Esophagus squamous epithelium (tissue), 5 donors: Measurements from ENCODE around the gene APLP2. TPM values are rescaled to one million over a fixed set of nuclear protein-coding genes. Genes with fewer than 3 reads are reported as not detected.

Source experiments
- DNase-seq: peaks from one replicate; lab custom pipeline; 2025; lab: John Stamatoyannopoulos, UW
- H3K27ac ChIP-seq, 4 donors: fragments of 200-600 bp; sonication (generic); one replicate each; pipeline ENCODE4 v1.5.1; 2016 to 2019; ENCODE audit warnings: mild to moderate bottlenecking in 1 of 4
- H3K27me3 ChIP-seq, 4 donors: fragments of 200-600 bp; sonication (generic); 1 replicate in 3 of 4; 2 replicates in 1 of 4; pipeline versions ENCODE4 v1.5.1 to v1.6.0; 2017 to 2021; ENCODE audit warnings: antibody characterized with exemption in 1 of 4
- H3K36me3 ChIP-seq, 3 donors: fragments of 200-600 bp; sonication (generic); one replicate each; pipeline ENCODE4 v1.5.1; 2016 to 2019
- H3K4me1 ChIP-seq, 3 donors: fragments of 200-600 bp; sonication (generic); one replicate each; pipeline ENCODE4 v1.5.1; 2017 to 2019
- H3K4me3 ChIP-seq, 4 donors: fragments of 200-600 bp; sonication (generic); 1 replicate in 3 of 4; 2 replicates in 1 of 4; pipeline ENCODE4 v1.5.1; 2016 to 2019; ENCODE audit warnings: mild to moderate bottlenecking in 2 of 4, moderate library complexity in 1 of 4
- H3K9me3 ChIP-seq, 3 donors: fragments of 200-600 bp; sonication (generic); one replicate each; pipeline ENCODE4 v1.5.1; 2016 to 2019
- POLR2A ChIP-seq, 4 donors: fragments of 450-650 bp; IDR thresholded peaks; one replicate each; pipeline ENCODE4 v1.6.1; 2017; ENCODE audit warnings: antibody characterized with exemption in 4 of 4, mild to moderate bottlenecking in 4 of 4, moderate library complexity in 3 of 4
- WGBS, 2 donors: methylation state at CpG; one replicate each; pipeline ENCODE4 v1.1.5; 2018; 5-methylcytosine and 5-hydroxymethylcytosine counted together
- intact Hi-C: fragments of 100-400 bp; cut with DNase I; formaldehyde crosslinking; loops from one replicate; pipeline ENCODE4 v1.15.0; 2022
- total RNA-seq, 4 donors: library from RNA; depleted of rRNA; stranded (reverse); fragments of >200 nt; gene quantifications; one replicate each; pipeline ENCODE4 v1.1.0, GENCODE V29; 2016
- TF ChIP-seq, protein P1 (sequence below), 6 experiments: fragments of 450-650 bp in 4 of 6; fragments of 200-600 bp in 2 of 6; sonication (generic) in 2 of 6; IDR thresholded peaks; one replicate each; pipeline ENCODE4 v1.5.1; 2016 to 2019; ENCODE audit warnings: antibody characterized with exemption in 6 of 6, mild to moderate bottlenecking in 4 of 6, moderate library complexity in 4 of 6
- donor health status: DM: yes; HTN: yes; CAD: no.

Gene APLP2
- total RNA-seq, 4 donors from 2014 or later: 134 to 221 (median 177) TPM

DNA sequence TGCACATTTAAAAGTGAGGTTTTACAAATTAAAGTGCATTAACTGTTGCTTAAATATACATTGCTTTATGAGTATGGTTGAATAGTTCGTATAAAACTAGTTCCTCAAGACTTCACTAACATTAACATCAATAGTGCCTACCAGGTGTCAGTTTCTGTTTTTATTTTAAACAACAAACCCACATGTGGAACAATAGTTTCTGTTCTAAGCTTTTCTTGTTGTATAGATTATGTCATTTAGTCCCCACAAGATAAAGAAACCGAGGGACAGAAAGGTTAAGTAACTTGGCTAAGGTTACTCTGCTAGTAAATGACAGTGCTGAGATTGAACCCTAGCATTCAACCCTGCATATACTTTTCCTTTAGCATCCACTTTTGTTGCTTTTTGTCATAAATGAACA, 48.5 kb downstream of the APLP2 start:
- no peaks in the 10 kb centered on the region for H3K27me3 ChIP-seq
- intact Hi-C loops: no loop called here
- no peak overlapping the region for H3K27ac ChIP-seq
- 72 to 73% methylated on average over 2 of the region's 2 CpGs for WGBS, 2 donors
- TF ChIP-seq POLR2A (IDR thresholded peaks at IDR 0.05): no peak
- TF ChIP-seq, protein P1, sequence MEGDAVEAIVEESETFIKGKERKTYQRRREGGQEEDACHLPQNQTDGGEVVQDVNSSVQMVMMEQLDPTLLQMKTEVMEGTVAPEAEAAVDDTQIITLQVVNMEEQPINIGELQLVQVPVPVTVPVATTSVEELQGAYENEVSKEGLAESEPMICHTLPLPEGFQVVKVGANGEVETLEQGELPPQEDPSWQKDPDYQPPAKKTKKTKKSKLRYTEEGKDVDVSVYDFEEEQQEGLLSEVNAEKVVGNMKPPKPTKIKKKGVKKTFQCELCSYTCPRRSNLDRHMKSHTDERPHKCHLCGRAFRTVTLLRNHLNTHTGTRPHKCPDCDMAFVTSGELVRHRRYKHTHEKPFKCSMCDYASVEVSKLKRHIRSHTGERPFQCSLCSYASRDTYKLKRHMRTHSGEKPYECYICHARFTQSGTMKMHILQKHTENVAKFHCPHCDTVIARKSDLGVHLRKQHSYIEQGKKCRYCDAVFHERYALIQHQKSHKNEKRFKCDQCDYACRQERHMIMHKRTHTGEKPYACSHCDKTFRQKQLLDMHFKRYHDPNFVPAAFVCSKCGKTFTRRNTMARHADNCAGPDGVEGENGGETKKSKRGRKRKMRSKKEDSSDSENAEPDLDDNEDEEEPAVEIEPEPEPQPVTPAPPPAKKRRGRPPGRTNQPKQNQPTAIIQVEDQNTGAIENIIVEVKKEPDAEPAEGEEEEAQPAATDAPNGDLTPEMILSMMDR (IDR thresholded peaks at IDR 0.05): no peak
- no peaks in the 10 kb centered on the region for H3K9me3 ChIP-seq
- DNase-seq: no peak
- H3K4me3 ChIP-seq: no peak overlapping the region
- peaks cover 0 to 43% (median 0%) of the 10 kb centered on the region in 3 donors for H3K4me1 ChIP-seq
- peaks cover 0 to 65% (median 4%) of the 10 kb centered on the region in 3 donors for H3K36me3 ChIP-seq

- Histone ChIP-seq H3K36me3 (peaks cover 6 to 65% (median 10%) of the 10 kb centered on the region in 3 donors), H3K27me3 (no peaks in the 10 kb centered on the region), H3K4me1 (peaks cover 2 to 49% (median 4%) of the 10 kb centered on the region in 3 donors), H3K27ac (no peak overlapping the region), H3K9me3 (no peaks in the 10 kb centered on the region), H3K4me3 (no peak overlapping the region)
- TF ChIP-seq, protein P1 (IDR thresholded peaks at IDR 0.05): no peak
- TF ChIP-seq POLR2A (IDR thresholded peaks at IDR 0.05): no peak
- intact Hi-C loops: no loop called here
- WGBS, 2 donors: 82 to 83% methylated on average over 9 of the region's 9 CpGs
- no peak for DNase-seq
Measured at GRCh38 chr11:130118636-130119387, 49.1 kb downstream of the APLP2 start.

DNA sequence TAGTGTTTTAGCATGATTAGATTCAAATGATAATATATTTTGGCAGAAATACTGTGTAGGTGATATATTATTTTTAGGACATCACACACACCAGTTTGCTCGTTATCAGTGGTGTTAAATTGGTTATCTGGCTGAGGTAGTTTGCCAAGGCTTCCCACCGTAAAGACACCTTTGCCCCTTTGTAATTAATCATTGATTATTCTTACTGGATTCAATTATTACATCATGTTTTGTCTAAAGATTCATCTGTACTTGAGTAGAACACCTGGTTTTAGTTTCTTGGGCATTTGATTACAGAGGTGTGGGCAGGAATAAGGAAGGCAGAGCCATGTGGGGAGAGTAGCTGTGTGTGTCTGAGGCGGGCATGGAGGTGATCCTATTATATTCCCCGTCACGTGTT, 50.4 kb downstream of the APLP2 start:
- 83 to 87% methylated on average over 5 of the region's 5 CpGs for WGBS, 2 donors
- Histone ChIP-seq H3K27me3 (no peaks in the 10 kb centered on the region), H3K36me3 (peaks cover 6 to 64% (median 11%) of the 10 kb centered on the region in 3 donors), H3K4me3 (no peak overlapping the region), H3K4me1 (peaks cover 12 to 57% (median 15%) of the 10 kb centered on the region in 3 donors), H3K27ac (no peak overlapping the region), H3K9me3 (no peaks in the 10 kb centered on the region)
- no peak for DNase-seq
- intact Hi-C loops: no loop called here
- TF ChIP-seq, protein P1 (IDR thresholded peaks at IDR 0.05): no peak
- no peak for TF ChIP-seq POLR2A (IDR thresholded peaks at IDR 0.05)

GRCh38 chr11:130121445-130121978, 51.8 kb downstream of the APLP2 start:
- Histone ChIP-seq H3K4me1 (peaks cover 12 to 53% (median 15%) of the 10 kb centered on the region in 3 donors), H3K9me3 (no peaks in the 10 kb centered on the region), H3K4me3 (no peak overlapping the region), H3K27ac (peak overlapping the region in 3 of 4 donors; percentile 10 to 85 (median 44)), H3K27me3 (no peaks in the 10 kb centered on the region), H3K36me3 (peaks cover 6 to 77% (median 11%) of the 10 kb centered on the region in 3 donors)
- TF ChIP-seq POLR2A (IDR thresholded peaks at IDR 0.05): no peak
- TF ChIP-seq, protein P1 (IDR thresholded peaks at IDR 0.05): no peak
- intact Hi-C loops: no loop called here
- DNase-seq: no peak
- WGBS, 2 donors: 64 to 69% methylated on average over 5 of the region's 5 CpGs

DNA sequence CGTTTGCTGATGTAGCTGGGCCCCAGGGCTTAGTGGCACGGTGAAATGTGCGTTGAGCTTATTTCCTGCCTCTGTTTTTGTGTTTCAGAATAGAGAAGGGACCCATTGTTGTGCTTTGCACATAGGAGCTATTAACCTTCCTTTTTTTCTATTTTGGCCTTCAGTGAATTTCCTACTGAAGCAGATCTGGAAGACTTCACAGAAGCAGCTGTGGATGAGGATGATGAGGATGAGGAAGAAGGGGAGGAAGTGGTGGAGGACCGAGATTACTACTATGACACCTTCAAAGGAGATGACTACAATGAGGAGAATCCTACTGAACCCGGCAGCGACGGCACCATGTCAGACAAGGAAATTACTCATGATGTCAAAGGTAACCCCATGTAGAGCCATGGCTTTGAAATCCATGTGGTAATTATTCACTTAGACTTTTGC, 52.5 kb downstream of the APLP2 start:
- no peaks in the 10 kb centered on the region for H3K27me3 ChIP-seq
- intact Hi-C loops: no loop called here
- no peaks in the 10 kb centered on the region for H3K9me3 ChIP-seq
- H3K4me1 ChIP-seq: peaks cover 12 to 53% (median 15%) of the 10 kb centered on the region in 3 donors
- no peak for DNase-seq
- peaks cover 6 to 79% (median 11%) of the 10 kb centered on the region in 3 donors for H3K36me3 ChIP-seq
- peak overlapping the region in 3 of 4 donors; percentile 12 to 85 (median 44) for H3K27ac ChIP-seq
- TF ChIP-seq POLR2A (IDR thresholded peaks at IDR 0.05): no peak
- TF ChIP-seq, protein P1 (IDR thresholded peaks at IDR 0.05): no peak
- WGBS, 2 donors: 45 to 57% methylated on average over 7 of the region's 7 CpGs
- H3K4me3 ChIP-seq: no peak overlapping the region
